COLO668 (cell line): ENCODE measurements around the gene FRAS1.
"Not testable (repeated sequence)": the region's sequence is repeated elsewhere in the genome, so short reads cannot be mapped to it uniquely, and the experiment has no call there.

Experiments
- DNase-seq: peaks from one replicate; lab custom pipeline; 2025; ENCODE audit not compliant: unreplicated experiment; lab: John Stamatoyannopoulos, UW

Gene FRAS1

DNA sequence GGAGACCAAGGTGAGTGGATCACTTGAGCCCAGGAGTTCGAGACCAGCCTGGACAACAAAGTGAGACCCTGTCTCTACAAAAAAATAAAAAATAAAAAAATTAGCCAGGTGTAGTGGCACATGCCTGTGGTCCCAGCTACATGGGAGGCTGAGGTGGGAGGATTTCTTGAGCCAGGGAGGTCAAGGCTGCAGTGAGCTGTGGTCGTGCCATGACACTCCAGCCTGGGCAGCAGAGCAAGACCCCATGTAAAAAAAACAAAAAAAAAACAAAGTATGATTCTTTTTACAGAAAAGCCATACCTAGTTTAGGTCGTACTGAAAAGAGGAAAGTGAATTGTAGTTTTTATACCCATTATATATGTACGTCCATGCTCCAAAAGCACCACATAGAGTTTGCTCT lies 151.8 kb downstream of the FRAS1 start:
- DNase-seq: not testable (repeated sequence)

DNA sequence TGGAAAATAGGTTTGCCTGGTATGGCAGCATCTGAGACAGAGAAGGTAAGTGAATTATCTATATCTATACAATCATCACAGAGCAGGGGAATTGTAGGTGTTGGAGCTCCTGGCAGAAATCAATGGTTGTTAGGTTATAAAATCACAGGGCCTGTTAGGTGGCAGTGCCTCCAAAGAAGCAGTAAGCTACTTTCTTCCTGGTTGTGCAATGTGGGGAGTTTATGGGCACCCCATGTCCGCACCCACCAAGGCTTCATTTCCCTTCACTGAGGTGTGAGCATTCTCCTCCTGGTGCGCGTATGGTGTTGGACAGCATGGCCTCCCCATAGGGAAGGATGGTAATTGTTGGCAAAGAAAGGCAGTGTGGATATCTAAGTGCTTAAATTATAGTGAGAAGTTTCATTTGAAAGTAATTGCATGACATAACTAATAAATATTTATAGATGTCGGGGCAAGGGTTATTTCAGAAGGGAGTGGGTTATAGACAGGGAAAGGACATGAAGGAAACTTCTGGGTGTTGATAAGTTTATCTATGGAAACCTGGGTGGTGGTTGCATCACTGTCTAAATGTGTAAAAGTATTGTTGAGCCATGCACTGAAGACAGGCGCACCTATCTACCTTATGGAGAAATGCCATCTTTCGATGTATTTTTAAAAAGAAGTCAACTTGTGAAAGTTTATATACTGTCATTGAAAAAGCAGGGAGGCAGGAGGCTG lies 153.7 kb downstream of the FRAS1 start:
- DNase-seq: no peak

DNA sequence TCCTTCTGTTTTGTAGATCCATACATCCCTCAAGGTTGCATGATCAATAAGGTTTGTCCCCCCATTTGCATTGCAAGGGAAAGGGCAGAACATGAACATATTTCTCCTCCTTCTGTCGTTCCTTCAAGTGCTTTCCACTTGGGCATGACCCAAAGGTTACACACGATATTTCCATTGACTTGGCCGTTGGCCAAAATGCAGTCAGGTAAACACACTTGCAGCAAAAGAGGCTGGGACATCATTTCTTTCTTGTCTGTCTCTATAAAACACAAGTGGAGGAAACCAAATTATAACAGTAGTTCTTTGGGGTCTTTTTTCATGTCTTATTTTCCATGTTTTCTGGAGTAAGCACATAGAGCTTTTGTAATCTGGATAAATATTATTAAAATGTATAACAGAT lies 156.1 kb downstream of the FRAS1 start:
- DNase-seq: peak; percentile 68

DNA sequence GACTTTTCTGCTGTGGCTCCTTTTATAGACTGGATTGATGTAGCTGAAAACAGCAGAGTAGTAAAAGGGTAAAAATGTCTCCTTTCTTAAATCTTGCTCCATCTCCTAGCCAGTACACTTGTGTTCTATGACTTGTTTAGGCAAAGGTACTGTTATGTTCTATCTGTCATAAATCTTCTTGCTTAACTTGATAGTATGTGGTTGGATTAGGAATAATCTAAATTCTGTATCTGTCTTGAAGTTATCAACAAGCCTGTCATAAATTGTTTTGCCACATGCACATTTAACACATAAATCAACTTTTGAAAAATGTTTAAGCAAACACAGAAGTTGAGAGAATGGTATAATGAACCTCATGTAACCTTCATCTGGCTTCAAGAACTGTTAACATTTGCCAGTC lies 157.0 kb downstream of the FRAS1 start:
- DNase-seq: no peak

DNA sequence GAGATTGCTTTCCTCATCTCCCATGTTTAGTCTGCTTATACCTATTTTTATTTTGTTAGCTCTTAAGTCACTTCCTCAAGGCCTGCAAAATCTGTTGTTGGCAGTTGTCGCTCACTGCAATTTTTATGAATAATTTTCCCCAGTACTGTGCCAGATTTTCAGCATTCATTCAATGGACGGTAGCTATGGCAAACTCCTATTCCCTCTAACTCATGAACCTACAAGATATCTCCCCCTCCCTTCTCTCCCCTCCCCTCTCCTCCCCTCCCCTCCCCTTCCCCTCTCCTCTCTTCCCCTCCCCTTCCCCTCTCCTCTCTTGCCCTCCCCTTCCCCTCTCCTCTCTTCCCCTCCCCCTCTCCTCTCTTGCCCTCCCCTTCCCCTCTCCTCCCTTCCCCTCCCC lies 160.4 kb downstream of the FRAS1 start:
- DNase-seq: no peak

DNA sequence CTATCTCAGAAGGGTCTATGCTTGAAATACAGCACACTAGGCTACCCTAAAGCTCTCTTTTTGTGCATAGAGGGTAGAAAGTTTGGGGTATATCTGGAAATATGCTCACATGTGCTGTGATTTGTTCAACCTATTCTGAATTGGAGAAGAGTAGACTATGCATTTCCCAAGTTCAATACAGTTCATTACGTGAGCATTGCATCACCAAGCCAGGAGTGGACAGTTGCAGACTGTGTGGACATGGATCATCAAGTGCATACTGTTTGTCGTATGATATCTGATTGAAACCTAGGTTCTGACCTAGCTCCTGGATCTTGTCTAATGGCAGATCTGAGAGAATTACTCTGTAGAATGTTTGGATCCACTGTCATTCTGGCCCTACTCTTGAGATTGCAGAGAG lies 161.1 kb downstream of the FRAS1 start:
- DNase-seq: no peak

DNA sequence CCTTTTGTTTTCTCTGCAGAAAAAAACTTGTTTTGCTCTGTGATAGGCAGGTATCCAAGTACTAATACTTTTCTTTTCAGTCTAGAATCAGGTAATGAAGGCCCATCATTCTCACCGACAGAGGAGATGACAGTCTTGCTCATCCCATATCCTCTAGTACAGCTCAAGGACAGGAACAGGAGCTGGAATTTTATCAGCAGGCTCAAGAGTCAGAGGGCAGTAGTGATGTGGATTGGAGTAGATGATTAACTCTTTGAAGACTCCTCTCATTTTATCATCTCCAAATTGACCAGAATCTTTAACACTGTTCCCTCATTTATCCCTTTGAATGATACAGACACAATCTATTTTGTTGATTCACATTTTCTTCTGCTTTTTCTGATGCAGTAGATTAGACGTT lies 162.7 kb downstream of the FRAS1 start:
- no peak for DNase-seq

DNA sequence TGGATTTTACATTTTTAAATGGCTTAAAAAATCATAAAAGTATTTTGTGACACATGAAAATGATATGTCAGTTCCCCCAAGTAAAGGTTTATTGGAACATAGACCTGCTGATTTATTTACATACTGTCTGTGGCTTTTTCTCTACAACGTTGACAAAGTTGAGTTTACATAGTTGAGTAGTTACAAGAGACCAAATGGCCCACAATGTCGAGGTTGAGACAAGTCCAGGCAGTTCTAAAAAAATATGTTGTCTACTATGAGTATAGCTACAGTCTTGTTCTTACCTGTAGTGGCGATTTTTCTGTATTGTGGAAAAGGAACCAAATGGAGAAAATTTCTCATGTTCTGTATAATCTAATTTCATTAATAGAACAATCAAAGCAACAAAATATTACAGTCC lies 163.2 kb downstream of the FRAS1 start:
- no peak for DNase-seq

DNA sequence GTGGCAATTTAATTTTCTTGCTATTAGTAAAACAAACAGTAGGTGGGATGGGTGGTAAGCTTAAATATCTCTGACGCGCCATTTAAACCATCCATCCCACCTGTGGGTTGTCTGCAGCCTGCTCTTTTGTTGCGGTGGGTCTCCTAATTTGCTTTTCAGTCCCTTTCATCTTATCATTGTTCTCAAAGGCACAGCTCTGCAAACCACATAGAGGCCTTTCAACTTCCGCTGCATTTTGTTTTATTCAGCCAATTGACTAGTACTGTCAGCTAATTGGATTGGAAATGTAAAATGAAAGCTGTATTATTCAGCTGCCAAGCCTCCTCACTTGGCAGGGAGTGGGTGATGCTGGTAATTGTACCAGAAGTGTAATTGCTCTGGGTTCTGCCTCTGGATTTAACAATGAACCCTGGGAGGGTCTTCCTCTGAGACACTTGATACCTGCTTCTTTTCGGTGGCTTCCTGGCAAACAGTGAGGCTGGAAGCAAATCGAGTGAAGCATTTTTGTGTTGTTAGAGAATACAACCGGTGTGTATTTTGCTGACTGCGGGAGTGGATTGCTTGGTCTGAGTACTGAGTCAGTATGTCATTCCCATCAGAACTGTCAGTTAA lies 165.6 kb downstream of the FRAS1 start:
- no peak for DNase-seq

DNA sequence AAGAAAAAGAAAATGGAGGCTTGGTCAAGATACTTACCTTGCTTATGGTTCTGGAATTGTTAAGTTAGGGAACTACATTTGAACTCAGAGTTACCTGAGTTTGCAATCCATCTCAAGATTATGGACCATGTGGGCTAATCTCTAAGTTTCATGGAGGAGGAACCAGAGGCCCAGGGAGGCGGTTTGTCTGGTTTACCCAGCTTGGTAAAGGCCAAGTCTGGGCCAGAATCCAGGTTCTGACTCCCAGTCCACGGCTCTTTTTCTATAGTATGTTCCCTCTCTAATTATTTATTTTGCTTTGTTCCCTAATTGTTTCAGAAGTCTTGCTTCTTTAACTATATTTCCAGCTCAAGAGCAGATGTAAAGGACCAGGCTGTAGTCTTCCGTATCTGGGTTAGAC lies 168.1 kb downstream of the FRAS1 start:
- DNase-seq: no peak

DNA sequence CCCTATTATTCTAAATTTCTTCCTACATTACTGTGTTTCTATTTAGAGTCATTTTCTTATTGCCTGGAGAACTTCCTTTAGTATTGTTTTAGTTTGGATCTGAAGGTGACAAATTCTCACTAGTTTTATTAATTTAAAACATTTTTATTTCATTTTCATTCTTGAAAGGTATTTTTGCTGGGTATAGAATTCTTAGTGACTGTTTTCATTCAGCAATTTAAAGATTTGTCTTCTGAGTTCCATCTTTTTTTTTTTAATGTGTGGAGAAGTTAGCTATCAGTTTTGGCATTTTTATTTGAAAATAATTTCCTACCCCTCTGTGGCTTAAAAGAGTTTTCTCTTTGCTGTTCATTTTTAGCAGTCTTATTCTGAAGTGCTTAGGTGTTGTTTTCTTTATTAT lies 169.2 kb downstream of the FRAS1 start:
- no peak for DNase-seq

DNA sequence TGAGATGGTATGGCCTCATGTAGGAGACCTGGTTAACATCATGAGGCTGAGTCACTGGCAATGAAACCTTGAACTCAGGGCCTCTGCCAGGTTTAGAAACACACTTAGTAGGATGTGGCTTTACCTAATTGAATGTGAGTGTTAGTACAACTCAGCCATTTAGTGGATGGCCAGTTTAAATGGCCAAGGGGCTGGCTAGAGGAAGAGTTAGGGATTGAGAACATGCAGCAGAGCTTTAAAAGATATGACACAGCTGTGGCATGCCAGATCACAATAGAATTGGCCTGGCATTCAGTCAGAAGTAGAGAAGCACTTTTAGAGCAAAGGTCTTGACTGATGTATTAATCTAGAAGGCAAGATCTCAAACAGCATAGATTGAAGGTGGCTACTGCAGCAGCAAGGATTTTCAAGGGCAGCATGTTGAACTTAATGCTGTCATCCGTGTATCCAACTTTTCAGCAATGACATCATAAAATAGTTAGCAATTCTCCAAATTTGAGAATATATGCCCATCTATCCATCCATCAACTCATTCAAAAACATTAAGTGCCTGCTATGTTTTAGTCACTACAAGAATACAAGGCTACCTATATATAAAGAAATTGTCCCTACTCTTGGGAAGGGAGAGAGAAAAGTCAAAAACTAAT lies 170.4 kb downstream of the FRAS1 start:
- DNase-seq: no peak

DNA sequence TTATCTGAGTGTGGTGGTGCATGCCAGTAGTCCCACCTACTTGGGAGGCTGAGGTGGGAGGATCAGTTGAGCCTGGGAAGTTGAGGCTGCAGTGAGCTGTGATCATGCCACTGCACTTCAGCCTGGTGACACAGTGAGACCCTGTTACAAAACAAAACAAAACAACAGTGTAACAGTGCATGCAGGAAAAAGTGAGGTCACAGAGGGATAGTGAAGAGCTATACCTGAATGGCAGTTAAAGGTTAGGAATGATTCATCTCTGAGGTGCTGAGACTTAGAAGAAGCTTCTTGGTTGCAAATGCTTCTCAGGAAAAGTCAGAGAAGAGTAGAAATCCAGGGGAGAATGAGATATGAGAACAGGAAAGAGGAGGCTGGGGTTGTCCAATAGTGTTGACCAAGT lies 178.7 kb downstream of the FRAS1 start:
- DNase-seq: no peak

DNA sequence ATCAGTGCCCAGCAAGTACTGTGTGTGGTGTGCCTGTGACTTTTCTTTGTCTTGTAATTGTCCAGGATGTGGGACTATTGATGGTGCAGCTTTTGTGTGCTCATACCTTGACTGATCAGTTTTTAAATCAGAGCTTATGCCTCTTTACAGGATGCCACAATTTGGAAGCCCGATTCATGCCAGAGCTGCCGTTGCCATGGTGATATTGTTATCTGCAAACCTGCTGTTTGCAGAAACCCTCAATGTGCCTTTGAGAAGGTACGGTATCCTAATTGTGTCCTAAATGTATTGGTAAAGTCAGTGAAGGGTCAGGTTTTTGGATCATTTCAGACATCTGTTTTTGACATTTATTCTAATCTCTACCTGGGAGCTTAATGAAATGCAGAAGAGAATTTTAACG lies 180.2 kb downstream of the FRAS1 start:
- DNase-seq: no peak

DNA sequence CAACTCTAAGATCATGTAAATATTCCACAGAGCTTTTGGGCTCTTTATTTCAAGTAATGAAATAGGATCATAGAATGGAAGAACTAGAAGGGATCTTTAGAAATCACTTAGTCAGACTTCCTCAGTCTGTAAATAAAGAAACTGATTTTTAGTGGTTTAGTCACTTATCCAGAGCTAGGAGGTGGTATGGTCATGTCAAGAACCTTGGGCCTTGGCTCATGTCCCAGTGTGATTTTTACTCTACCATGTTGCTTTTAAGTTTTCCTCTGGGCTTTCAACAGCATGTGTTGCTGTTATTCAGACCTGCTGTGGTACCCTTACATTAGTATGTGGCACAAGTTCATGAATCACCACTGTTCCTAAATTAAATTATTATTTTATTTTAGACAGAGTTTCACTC lies 184.9 kb downstream of the FRAS1 start:
- DNase-seq: no peak

DNA sequence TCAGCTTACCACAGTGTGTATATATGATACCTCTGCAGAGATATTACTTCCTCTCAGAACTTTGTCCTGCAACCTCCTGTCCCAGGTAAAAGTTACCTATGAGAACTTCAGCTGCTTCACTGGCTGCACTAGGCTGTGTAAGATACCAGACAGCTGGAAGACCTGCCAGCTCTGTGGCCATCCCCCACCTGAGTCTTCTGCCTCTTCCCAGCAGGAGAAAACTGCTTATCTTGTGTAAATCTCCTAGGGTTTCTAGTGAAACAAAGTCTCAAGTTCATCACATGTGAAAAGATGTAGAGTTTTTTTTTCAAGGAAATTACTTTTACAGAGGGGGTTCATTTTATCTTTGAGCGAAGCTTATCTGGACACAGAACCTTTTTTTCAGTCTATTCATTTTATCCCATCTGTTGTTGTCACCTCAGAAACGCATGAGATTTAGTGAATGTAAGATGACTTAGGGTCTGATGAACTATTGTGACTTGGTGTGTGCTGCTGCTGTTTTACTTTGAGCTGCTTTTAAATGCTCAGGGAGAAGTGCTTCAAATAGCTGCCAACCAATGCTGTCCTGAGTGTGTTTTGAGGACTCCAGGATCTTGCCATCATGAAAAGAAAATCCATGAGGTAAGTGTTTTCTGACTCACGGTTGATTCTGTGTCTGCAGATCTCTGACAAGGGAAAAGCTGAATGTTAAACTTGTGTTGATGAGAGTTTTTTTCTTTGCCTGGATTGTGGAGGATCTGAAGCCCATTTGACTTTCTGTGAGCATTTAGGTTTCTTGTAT lies 187.8 kb downstream of the FRAS1 start:
- DNase-seq: no peak

DNA sequence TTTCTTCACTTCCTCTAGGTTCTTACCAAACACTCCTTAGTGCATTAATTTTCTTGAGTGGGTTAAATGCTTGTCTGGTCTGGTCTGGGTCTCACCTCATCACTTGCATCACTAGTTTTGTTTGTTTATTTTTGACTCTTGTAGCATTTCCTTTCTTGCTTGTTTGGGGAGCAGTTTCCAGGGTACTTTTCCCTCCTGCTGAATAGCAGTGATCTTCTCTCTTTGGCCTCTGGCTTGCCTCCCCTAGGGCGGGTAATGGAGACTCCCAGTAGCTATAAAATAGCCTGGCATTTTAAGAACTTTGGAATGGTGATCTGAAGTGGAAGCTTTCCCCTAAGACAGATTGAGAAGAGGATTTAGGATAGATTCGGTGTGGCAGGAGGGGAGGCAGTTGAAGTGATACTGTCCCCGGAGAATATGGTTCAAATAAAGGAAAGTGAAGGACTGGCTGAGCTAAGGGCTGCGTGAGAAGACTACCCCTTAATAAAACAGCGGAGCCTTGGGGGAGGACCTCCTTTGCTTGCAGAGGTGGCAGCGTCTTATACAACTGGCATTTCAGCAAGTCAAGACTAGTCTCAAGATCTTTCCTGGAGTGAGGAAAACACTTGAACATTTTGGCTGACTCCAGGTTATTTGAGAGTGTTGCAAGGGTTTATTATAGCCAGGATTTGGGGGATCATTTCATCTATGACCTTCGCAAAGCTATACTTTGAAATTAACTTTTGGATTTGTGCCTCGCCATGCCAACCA lies 190.6 kb downstream of the FRAS1 start:
- DNase-seq: no peak

DNA sequence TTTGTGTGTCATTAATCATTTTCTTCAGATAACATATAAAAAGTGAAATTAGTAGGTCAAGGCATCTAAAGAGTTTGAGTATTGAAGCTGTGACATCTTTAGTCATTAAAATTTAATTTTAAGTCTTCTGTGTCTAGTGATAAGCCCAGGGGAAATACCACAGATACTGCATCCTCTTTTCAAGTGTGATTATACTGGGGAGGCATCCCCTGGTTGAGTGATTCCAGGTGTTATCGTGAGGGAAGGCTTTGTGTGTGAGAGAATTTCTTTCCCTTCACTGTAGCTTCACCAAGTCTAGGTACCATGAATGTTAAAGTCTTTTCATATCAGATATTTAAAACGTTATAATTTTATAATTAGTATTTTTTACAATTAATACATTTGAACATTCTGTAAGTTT lies 193.4 kb downstream of the FRAS1 start:
- DNase-seq: no peak

DNA sequence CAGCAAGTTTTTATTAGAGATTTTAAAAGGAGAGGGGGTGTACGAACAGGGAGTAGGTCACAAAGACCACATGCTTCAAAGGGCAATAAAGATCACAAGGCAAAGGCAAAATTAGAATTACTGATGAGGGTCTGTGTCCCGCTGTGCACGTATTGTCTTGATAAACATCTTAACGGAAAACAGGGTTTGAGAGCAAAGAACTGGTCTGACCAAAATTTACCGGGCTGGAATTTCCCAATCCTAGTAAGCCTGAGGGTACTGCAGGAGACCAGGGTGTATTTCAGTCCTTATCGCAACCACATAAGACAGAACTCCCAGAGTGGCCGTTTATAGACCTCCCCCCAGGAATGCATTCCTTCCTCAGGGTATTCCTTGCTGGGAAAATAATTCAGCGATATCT lies 195.7 kb downstream of the FRAS1 start:
- not testable (repeated sequence) for DNase-seq

DNA sequence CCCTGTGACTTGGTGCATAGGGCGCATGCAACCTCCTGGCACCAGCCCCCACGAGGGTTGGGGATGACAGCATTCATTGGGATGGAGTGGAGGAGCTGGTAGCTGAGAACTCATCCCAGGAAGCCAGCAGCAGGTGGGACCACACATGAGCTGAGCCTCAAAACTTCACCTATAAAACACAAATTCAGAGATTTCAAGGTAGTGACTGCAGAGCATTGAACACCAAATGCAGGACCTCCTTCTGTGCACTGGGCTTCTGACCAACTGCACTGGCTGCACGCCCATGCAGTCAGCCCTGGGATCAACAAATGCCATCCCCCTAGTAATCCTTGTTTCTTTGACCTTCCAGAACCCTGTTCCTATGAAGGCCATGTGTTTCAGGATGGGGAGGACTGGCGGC lies 197.8 kb downstream of the FRAS1 start:
- DNase-seq: no peak

DNA sequence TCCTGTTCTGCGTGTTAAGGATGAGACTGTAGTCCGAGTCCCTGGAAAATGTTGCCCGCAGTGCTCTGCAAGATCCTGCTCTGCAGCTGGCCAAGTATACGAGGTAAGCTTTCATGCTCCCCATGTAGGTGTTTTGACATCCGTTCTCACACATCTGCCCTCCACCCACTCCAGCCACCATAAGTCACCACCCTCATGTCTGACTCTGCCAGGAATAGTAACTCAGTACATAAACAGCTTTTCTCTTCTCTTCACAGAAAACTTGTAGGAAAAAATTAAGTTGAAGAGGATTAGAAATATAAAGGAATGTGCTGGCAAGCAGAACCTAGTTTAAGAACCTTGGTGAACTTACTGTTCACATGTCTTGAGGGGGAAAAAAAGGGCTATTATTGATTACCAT lies 207.9 kb downstream of the FRAS1 start:
- DNase-seq: no peak
